Muscle layer of colon (tissue), 2 donors: ENCODE measurements around the gene ID1.
"Not testable (repeated sequence)": the region's sequence is repeated elsewhere in the genome, so short reads cannot be mapped to it uniquely, and the experiment has no call there.

ENCODE experiments used
- H3K27ac ChIP-seq: one replicate; pipeline ENCODE4 v1.7.0; 2013; ENCODE audit warnings: low read depth, mild to moderate bottlenecking, low read length, moderate library complexity
- H3K27me3 ChIP-seq, 2 donors: one replicate each; pipeline ENCODE4 v1.7.0; 2013; ENCODE audit warnings: low read length in 2 of 2, mild to moderate bottlenecking in 2 of 2; ENCODE audit not compliant: insufficient read depth in 2 of 2, control insufficient read depth in 1 of 2
- H3K36me3 ChIP-seq: one replicate; pipeline ENCODE4 v1.7.0; 2013; ENCODE audit warnings: mild to moderate bottlenecking, low read length; ENCODE audit not compliant: insufficient read depth
- H3K4me1 ChIP-seq: one replicate; pipeline ENCODE4 v1.7.0; 2013; ENCODE audit warnings: mild to moderate bottlenecking, low read length; ENCODE audit not compliant: insufficient read depth
- H3K4me3 ChIP-seq, 2 donors: one replicate each; pipeline ENCODE4 v1.7.0; 2013; ENCODE audit warnings: low read length in 2 of 2, low read depth in 1 of 2, mild to moderate bottlenecking in 1 of 2, moderate library complexity in 1 of 2
- H3K9ac ChIP-seq: one replicate; pipeline ENCODE4 v1.7.0; 2013; ENCODE audit warnings: low read length
- H3K9me3 ChIP-seq: one replicate; pipeline ENCODE4 v1.7.0; 2013; ENCODE audit warnings: mild to moderate bottlenecking, low read length
- donor health status: abdominal sarcoma.
- donor health status: Adenocarcinoma of cecum.

Gene ID1

DNA sequence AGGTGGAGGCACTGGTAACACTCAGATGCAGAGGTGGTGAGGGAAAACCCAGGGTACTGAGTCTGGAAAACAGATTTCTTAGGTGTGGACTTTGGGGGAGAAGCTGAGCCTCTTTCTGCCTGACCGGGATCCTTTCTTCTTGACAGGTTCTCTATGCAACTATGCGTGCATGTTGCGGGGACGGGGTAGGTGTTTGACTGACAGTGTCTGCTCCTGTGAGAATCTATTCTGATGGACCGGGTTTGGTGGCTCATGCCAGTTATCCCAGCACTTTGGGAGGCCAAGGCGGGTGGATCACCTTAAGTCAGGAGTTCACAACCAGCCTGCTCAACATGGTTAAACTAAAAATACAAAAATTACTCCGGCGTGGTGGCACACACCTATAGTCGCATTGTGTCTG lies 27.9 kb upstream of the ID1 start:
- Histone ChIP-seq H3K27ac (no peak overlapping the region), H3K9ac (no peak overlapping the region), H3K4me3 (no peak overlapping the region), H3K4me1 (peaks cover 9% of the 10 kb centered on the region), H3K9me3 (no peaks in the 10 kb centered on the region), H3K27me3 (no peaks in the 10 kb centered on the region), H3K36me3 (no peaks in the 10 kb centered on the region)

DNA sequence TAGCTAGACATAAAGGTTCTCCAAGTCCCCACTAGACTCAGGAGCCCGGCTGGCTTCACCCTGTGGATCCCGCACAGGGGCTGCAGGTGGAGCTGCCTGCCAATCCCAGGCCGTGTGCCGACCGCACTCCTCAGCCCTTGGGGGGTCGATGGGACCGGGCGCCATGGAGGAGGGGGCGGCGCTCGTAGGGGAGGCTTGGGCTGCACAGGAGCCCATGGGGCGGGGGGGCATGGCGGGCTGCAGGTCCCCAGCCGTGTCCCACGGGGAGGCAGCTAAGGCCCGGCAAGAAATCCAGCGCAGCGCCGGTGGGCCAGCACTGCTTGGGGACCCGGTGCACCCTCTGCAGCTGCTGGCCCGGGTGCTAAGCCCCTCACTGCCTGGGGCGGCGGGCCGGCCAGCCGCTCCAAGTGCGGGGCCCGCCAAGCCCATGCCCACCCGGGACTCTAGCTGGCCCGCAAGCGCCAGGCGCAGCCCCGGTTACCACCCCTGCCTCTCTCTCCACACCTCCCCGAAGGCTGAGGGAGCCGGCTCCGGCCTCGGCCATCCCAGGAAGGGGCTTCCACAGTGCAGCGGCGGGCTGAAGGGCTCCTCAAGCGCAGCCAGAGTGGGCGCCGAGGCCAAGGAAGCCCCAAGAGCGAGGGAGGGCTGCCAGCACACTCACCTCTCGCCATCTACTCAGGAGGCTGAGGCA lies 26.5 kb upstream of the ID1 start:
- no peak overlapping the region for H3K9ac ChIP-seq
- no peak overlapping the region for H3K4me3 ChIP-seq
- H3K27ac ChIP-seq, result no peak overlapping the region
- H3K36me3 ChIP-seq, result no peaks in the 10 kb centered on the region
- H3K9me3 ChIP-seq, result no peaks in the 10 kb centered on the region
- H3K4me1 ChIP-seq, result peaks cover 1% of the 10 kb centered on the region
- H3K27me3 ChIP-seq, result no peaks in the 10 kb centered on the region

DNA sequence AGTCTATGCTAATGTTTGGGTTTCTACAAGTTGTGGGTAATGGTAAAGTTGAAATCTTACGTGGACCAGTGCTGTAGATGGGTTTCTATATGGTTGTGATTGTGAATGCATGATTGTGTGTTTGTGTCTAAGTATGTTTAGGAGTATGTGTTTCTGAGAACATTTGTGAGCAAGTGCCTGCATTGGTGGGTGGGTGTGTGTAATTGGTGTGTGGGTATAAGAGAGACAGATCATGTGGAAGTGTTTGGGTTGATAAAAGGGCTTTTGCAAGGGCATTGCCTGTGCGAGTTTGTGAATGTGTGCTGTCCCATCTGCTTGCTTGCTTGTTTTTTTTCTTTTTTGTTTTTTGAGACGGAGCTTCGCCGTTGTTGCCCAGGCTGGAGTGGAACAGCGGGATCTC lies 25.8 kb upstream of the ID1 start:
- Histone ChIP-seq H3K27ac (no peak overlapping the region), H3K9me3 (no peaks in the 10 kb centered on the region), H3K9ac (no peak overlapping the region), H3K4me1 (no peaks in the 10 kb centered on the region), H3K27me3 (no peaks in the 10 kb centered on the region), H3K4me3 (no peak overlapping the region), H3K36me3 (no peaks in the 10 kb centered on the region)

DNA sequence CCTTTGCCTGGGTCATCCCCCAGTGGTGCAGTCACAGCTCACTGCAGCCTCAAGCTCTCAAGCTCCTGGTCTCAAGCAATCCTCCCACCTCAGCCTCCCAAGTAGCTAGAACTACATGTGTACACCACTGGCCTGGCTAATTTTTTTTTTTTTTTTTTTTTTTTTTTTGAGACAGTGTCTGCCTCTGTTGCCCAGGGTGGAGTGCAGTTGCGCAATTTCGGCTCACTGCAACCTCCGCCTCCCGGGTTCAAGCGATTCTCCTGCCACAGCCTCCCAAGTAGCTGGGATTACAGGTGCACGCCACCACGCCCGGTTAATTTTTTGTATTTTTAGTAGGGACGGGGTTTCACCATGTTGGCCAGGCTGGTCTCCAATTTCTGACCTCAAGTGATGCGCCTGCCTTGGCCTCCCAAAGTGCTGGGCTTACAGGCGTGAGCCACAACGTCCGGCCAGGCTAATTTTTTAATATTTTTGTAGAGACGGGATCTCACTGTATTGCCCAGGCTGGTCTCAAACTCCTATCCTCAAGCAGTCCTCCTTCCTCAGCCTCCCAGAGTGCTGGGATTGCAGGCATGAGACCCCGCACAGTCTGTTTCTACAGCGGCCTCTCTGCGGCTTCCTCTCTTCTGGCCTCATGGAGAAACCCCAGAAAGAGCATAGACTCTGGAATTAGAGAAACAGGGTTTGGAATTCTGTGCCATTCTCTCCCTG lies 25.0 kb upstream of the ID1 start:
- not testable (repeated sequence) for H3K4me3 ChIP-seq, H3K9me3 ChIP-seq, H3K9ac ChIP-seq, H3K36me3 ChIP-seq, H3K27ac ChIP-seq, H3K27me3 ChIP-seq, H3K4me1 ChIP-seq

GRCh38 chr20:31580706-31581105 lies 24.4 kb upstream of the ID1 start:
- Histone ChIP-seq H3K9ac (no peak overlapping the region), H3K9me3 (no peaks in the 10 kb centered on the region), H3K4me1 (no peaks in the 10 kb centered on the region), H3K27me3 (no peaks in the 10 kb centered on the region), H3K27ac (no peak overlapping the region), H3K4me3 (no peak overlapping the region), H3K36me3 (no peaks in the 10 kb centered on the region)

DNA sequence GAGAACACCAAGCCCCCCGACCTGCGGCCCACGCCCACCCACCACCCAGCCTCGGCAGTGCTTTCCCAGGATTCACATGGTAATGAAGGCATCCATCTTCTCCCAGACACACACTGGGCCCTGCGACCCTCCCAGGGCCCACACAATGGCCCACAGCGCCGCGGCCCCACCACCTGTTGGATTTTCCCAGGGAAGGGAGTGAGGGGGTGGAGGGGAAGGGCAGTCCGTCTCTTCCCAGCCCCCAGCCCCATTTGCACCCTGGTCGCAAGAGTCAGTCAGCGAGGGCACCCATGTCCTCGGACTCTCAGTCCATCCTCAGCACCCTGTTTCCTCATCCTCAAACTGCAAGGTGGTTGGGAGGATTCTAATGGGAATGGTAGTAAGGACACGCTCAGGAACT lies 23.7 kb upstream of the ID1 start:
- no peak overlapping the region for H3K27ac ChIP-seq
- H3K36me3 ChIP-seq, result no peaks in the 10 kb centered on the region
- H3K27me3 ChIP-seq, result no peaks in the 10 kb centered on the region
- no peaks in the 10 kb centered on the region for H3K9me3 ChIP-seq
- H3K9ac ChIP-seq, result no peak overlapping the region
- no peak overlapping the region for H3K4me3 ChIP-seq
- H3K4me1 ChIP-seq, result no peaks in the 10 kb centered on the region

DNA sequence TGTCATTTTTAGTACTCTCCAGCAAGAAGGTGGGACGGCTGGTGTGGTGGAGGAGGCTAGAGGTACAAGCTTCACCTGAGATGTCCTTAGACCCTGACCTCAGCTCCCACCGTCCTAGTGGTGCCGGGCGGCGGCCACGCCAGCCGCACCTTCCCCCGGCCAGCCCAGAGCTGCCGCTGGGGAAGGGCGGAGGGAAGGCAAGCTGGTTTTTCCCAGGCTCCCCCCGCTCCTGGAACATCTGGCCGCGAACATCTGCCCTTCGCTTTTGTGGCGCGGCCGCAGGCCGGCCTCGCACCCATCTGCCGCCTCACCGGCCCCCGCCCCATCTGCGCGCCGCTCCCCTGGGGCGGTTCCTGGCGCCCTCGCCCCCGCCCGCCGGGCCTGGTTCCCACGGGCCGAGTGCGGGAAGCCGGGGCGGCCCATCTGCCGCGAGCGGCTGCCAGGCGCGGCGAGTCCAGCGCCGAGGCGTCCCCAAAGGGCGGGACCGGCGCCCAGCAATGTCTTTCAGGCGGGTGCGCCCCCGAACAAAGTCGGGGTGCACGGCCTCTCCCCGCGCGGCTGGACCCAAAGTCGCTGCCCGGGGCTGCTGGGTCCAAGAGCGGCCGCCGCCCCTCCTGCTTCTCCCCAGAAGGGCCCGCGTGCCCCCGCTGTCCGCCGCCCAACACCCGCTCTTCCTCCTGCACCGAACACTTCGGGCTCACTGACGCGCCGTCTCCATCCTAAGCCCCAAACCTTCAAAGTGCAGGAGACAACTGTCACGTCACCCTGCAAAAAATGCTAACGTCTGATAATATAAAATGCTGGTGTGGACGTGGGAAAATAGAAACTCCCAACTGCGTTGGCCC lies 17.3 kb upstream of the ID1 start:
- H3K4me3 ChIP-seq, result peak overlapping the region; percentile 47 to 63
- no peak overlapping the region for H3K9ac ChIP-seq
- no peaks in the 10 kb centered on the region for H3K27me3 ChIP-seq
- H3K4me1 ChIP-seq, result peaks cover 6% of the 10 kb centered on the region
- H3K9me3 ChIP-seq, result no peaks in the 10 kb centered on the region
- no peaks in the 10 kb centered on the region for H3K36me3 ChIP-seq
- H3K27ac ChIP-seq, result peak overlapping the region; percentile 13

DNA sequence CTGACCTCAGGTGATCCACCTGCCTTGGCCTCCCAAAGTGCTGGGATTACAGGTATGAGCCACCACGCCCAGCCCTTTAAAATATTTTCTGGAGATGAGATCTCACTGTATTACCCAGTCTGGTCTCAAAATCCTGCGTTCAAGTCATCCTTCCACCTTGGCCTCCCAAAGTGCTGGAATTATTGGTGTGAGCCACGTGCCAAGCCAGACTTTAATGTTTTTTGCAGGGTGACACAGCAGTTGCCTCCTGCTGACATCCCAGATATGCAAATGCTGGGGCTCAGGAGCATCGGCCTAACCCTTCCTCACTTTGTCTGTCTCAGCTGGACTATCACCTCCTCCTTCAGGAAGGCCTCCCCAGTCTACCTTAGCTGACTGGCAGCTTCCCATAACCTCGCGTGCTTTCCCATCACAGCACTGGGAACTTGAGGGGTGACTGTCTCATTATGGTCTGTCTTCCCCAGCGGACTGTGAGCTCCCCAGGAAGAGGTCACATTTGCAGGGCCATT lies 14.3 kb upstream of the ID1 start:
- H3K4me1 ChIP-seq, result peaks cover 9% of the 10 kb centered on the region
- no peaks in the 10 kb centered on the region for H3K9me3 ChIP-seq
- H3K27me3 ChIP-seq, result no peaks in the 10 kb centered on the region
- no peak overlapping the region for H3K9ac ChIP-seq
- no peak overlapping the region for H3K27ac ChIP-seq
- no peaks in the 10 kb centered on the region for H3K36me3 ChIP-seq
- no peak overlapping the region for H3K4me3 ChIP-seq

DNA sequence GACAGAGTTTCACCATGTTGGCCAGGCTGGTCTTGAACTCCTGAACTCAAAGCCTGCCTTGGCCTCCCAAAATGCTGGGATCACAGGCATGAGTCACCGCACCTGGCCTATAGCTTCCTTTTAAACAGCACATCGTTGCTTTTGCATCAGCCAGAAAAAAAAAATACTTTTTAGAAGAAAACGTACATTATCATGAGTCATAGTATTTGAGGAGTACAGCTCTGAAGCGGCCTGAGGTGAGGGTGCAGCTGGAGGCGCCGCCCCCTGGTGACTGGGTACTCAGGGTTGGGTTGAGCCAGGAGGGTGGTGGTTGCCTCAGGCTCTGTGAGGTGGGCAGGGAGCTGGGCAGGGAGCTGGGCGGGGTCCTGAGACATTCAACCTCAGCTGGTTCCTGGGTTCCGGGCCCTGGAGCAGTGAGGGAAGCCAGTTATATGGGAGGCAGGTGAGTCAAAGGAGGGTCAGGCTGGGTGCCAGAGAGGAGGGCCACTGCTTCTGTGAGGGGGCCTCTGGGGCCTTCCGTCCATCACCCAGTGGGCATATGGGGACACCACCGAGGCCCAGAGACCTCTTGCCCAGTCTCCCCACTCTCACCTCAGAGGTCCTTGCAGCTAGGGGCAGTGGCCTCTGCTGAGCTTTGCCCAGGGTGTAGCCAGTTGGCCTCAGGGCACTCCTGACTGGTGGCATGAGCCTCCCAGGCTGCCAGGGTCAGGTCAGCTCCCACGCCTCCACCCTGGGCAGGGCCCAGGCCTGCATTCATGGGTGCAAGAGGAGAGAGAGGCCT lies 11.7 kb upstream of the ID1 start:
- Histone ChIP-seq H3K27ac (no peak overlapping the region), H3K36me3 (no peaks in the 10 kb centered on the region), H3K9me3 (no peaks in the 10 kb centered on the region), H3K4me1 (peaks cover 5% of the 10 kb centered on the region), H3K9ac (no peak overlapping the region), H3K27me3 (no peaks in the 10 kb centered on the region), H3K4me3 (no peak overlapping the region)

DNA sequence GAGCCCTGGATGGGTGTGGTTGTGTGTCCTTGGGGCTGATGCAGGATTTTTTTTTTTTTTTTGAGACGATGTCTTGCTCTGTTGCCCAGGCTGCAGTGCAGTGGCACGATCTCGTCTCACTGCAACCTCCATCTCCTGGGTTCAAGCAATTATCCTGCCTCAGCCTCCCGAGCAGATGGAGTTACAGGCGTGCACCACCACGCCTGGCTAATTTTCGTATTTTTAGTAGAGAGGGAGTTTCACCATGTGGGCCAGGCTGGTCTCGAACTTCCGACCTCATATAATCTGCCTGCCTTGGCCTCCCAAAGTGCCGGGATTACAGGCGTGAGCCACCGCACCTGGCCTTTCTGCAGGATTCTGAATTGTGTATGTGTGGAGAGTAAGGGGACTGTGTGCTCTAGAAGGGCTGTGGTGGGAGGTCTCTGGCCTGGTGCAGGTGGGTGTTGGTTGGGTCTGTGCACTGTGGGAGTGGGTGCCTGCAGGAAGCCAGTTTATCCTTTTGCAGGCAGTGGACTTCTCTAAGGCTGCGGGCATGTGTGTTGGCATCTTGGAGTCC lies 11.0 kb upstream of the ID1 start:
- H3K36me3 ChIP-seq, result no peaks in the 10 kb centered on the region
- H3K27ac ChIP-seq, result no peak overlapping the region
- H3K9ac ChIP-seq, result no peak overlapping the region
- no peak overlapping the region for H3K4me3 ChIP-seq
- peaks cover 5% of the 10 kb centered on the region for H3K4me1 ChIP-seq
- no peaks in the 10 kb centered on the region for H3K9me3 ChIP-seq
- H3K27me3 ChIP-seq, result no peaks in the 10 kb centered on the region
